Small intestine (tissue), 7 donors: ENCODE data around the gene POLD4. TPM values are rescaled to one million over a fixed set of nuclear protein-coding genes. Genes with fewer than 3 reads are reported as not detected.

Experiments
- DNase-seq, 2 donors: peaks; one replicate each; pipeline versions ENCODE4 v3.0.0 to v3.0.0-alpha.2; 2013
- FAIRE-seq: peaks from 2 replicates; lab custom pipeline; 2012; peaks lifted over from hg19 to GRCh38; lab: Jason Lieb, UNC
- H3K27ac ChIP-seq, 3 donors: one replicate each; pipeline ENCODE4 v1.5.1; 2013; ENCODE audit warnings: low read length in 2 of 3, mild to moderate bottlenecking in 2 of 3, control low read depth in 1 of 3, inconsistent platforms in 1 of 3, low read depth in 1 of 3, moderate library complexity in 1 of 3
- H3K27me3 ChIP-seq, 3 donors: one replicate each; pipeline ENCODE4 v1.6.1; 2013; ENCODE audit warnings: low read length in 3 of 3, inconsistent platforms in 1 of 3; ENCODE audit not compliant: control insufficient read depth in 3 of 3, insufficient read depth in 3 of 3
- H3K36me3 ChIP-seq, 3 donors: one replicate each; pipeline ENCODE4 v1.6.1; 2013; ENCODE audit warnings: low read length in 3 of 3, inconsistent platforms in 1 of 3, low read depth in 1 of 3, mild to moderate bottlenecking in 1 of 3, moderate library complexity in 1 of 3; ENCODE audit not compliant: control insufficient read depth in 3 of 3, insufficient read depth in 2 of 3
- H3K4me1 ChIP-seq, 3 donors: one replicate each; pipeline ENCODE4 v1.6.1; 2013; ENCODE audit warnings: low read length in 2 of 3, inconsistent platforms in 1 of 3, low read depth in 1 of 3, mild to moderate bottlenecking in 1 of 3, moderate library complexity in 1 of 3; ENCODE audit not compliant: control insufficient read depth in 3 of 3, insufficient read depth in 2 of 3
- H3K4me3 ChIP-seq, 3 donors: one replicate each; pipeline ENCODE4 v1.5.1; 2013; ENCODE audit warnings: low read length in 3 of 3, control low read depth in 1 of 3, inconsistent platforms in 1 of 3, low read depth in 1 of 3, mild to moderate bottlenecking in 1 of 3, moderate library complexity in 1 of 3
- H3K9me3 ChIP-seq, 2 donors: one replicate each; pipeline ENCODE4 v1.6.1; 2013; ENCODE audit warnings: low read depth in 1 of 2, low read length in 1 of 2; ENCODE audit not compliant: control insufficient read depth in 2 of 2, insufficient read depth in 1 of 2
- WGBS, 3 donors: extraction: QIAGEN DNeasy Blood & Tissue Kit; methylation state at CpG; one replicate each; pipeline ENCODE4 v1.1.7; 2013; 5-methylcytosine and 5-hydroxymethylcytosine counted together
- polyA plus RNA-seq, 4 donors: library from polyadenylated mRNA; stranded (reverse) in 3 of 4; unstranded in 1 of 4; fragments of 200-250 nt in 3 of 4; fragments of 120-200 nt in 1 of 4; gene quantifications; one replicate each; pipeline versions ENCODE4 v1.2.1 to v1.2.3, GENCODE V29; 2013
- donor health status: healthy with polysubstance abuse.
- donor health status: control.
- donor health status: control.
- donor health status: Bipolar disorder and iron deficiency.
- donor health status: healthy.

POLD4 gene
- polyA plus RNA-seq, 4 donors: 137 to 492 (median 310) TPM

GRCh38 chr11:67371189-67371910 is 18.0 kb upstream of the POLD4 start:
- WGBS, 3 donors: 21 to 51% (median 30%) methylated on average over 8 of the region's 8 CpGs
- H3K27ac ChIP-seq: peak overlapping the region in 2 of 3 donors; percentile 36 to 70
- H3K36me3 ChIP-seq: peaks cover 0 to 33% (median 0%) of the 10 kb centered on the region in 3 donors
- H3K4me3 ChIP-seq: peak overlapping the region in 1 of 3 donors; percentile 47
- peaks cover 0 to 7% (median 0%) of the 10 kb centered on the region in 3 donors for H3K27me3 ChIP-seq
- FAIRE-seq (no peak), DNase-seq (peak; percentile 46 to 65)
- H3K4me1 ChIP-seq: peaks cover 3 to 69% (median 8%) of the 10 kb centered on the region in 3 donors
- H3K9me3 ChIP-seq: no peaks in the 10 kb centered on the region

GRCh38 chr11:67370351-67371076 is 17.2 kb upstream of the POLD4 start:
- 56 to 73% (median 73%) methylated on average over 14 of the region's 14 CpGs for WGBS, 3 donors
- FAIRE-seq (no peak), DNase-seq (peak in 1 of 2 donors; percentile 26)
- Histone ChIP-seq H3K9me3 (no peaks in the 10 kb centered on the region), H3K27me3 (peaks cover 0 to 2% (median 0%) of the 10 kb centered on the region in 3 donors), H3K27ac (peak overlapping the region; percentile 6 to 70 (median 33)), H3K4me1 (peaks cover 3 to 77% (median 8%) of the 10 kb centered on the region in 3 donors), H3K4me3 (peak overlapping the region in 1 of 3 donors; percentile 47), H3K36me3 (peaks cover 0 to 39% (median 0%) of the 10 kb centered on the region in 3 donors)

GRCh38 chr11:67369801-67370284 is 16.5 kb upstream of the POLD4 start:
- peak overlapping the region in 2 of 3 donors; percentile 68 to 70 for H3K27ac ChIP-seq
- DNase-seq: no peak

GRCh38 chr11:67369275-67369674 is 15.9 kb upstream of the POLD4 start:
- Histone ChIP-seq H3K4me1 (peaks cover 3 to 79% (median 3%) of the 10 kb centered on the region in 3 donors), H3K27ac (peak overlapping the region in 2 of 3 donors; percentile 68 to 70)

More at GRCh38 chr11:67369801-67370284, 16.5 kb upstream of the POLD4 start:
- H3K27me3 ChIP-seq: no peaks in the 10 kb centered on the region
- peaks cover 3 to 80% (median 8%) of the 10 kb centered on the region in 3 donors for H3K4me1 ChIP-seq
- no peak for FAIRE-seq
- no peaks in the 10 kb centered on the region for H3K9me3 ChIP-seq
- H3K36me3 ChIP-seq: peaks cover 0 to 46% (median 0%) of the 10 kb centered on the region in 3 donors
- WGBS, 3 donors: 62 to 67% (median 66%) methylated on average over 11 to 12 of the region's 12 CpGs
- no peak overlapping the region for H3K4me3 ChIP-seq

GRCh38 chr11:67368621-67369020 is 15.3 kb upstream of the POLD4 start:
- peak overlapping the region in 1 of 3 donors; percentile 70 for H3K27ac ChIP-seq

More at GRCh38 chr11:67369275-67369674, 15.9 kb upstream of the POLD4 start:
- Histone ChIP-seq H3K36me3 (peaks cover 0 to 52% (median 0%) of the 10 kb centered on the region in 3 donors), H3K9me3 (no peaks in the 10 kb centered on the region), H3K4me3 (no peak overlapping the region), H3K27me3 (no peaks in the 10 kb centered on the region)
- no peak for DNase-seq
- FAIRE-seq: no peak
- 82 to 92% (median 83%) methylated on average over 8 of the region's 8 CpGs for WGBS, 3 donors

GRCh38 chr11:67367761-67368227 is 14.4 kb upstream of the POLD4 start:
- no peak overlapping the region for H3K4me3 ChIP-seq
- H3K27me3 ChIP-seq: no peaks in the 10 kb centered on the region
- WGBS, 3 donors: 63 to 82% (median 75%) methylated on average over 6 to 7 of the region's 7 CpGs
- H3K9me3 ChIP-seq: no peaks in the 10 kb centered on the region
- FAIRE-seq: no peak
- DNase-seq: no peak
- H3K27ac ChIP-seq: peak overlapping the region in 1 of 3 donors; percentile 90
- H3K4me1 ChIP-seq: peaks cover 0 to 72% (median 0%) of the 10 kb centered on the region in 3 donors
- H3K36me3 ChIP-seq: peaks cover 0 to 62% (median 0%) of the 10 kb centered on the region in 3 donors

More at GRCh38 chr11:67368621-67369020, 15.3 kb upstream of the POLD4 start:
- Histone ChIP-seq H3K9me3 (no peaks in the 10 kb centered on the region), H3K4me3 (no peak overlapping the region), H3K4me1 (peaks cover 0 to 73% (median under 1%) of the 10 kb centered on the region in 3 donors), H3K36me3 (peaks cover 0 to 58% (median 0%) of the 10 kb centered on the region in 3 donors), H3K27me3 (no peaks in the 10 kb centered on the region)
- WGBS, 3 donors: 68 to 86% (median 68%) methylated on average over 3 of the region's 3 CpGs
- DNase-seq (no peak), FAIRE-seq (no peak)

- DNase-seq (peak in 1 of 2 donors; percentile 80), FAIRE-seq (no peak)
- Histone ChIP-seq H3K4me1 (peaks cover 0 to 70% (median 0%) of the 10 kb centered on the region in 3 donors), H3K27me3 (no peaks in the 10 kb centered on the region), H3K9me3 (no peaks in the 10 kb centered on the region), H3K27ac (peak overlapping the region in 2 of 3 donors; percentile 19 to 90), H3K4me3 (no peak overlapping the region), H3K36me3 (peaks cover 0 to 62% (median 0%) of the 10 kb centered on the region in 3 donors)
- WGBS, 3 donors: 45 to 55% (median 50%) methylated on average over 25 of the region's 25 CpGs
Measured at GRCh38 chr11:67366961-67367760, 13.8 kb upstream of the POLD4 start.
